ENCODE measurements around the gene ZNF664.

The ZNF664 gene

GRCh38 chr12:123950476-123951349 is 22.3 kb upstream of the ZNF664 start:
- in situ Hi-C loops (cut with MboI; ENCODE audit: low sequenced_read_pairs, unreplicated experiment): no loop called here
- TF ChIP-seq CTCF (IDR thresholded peaks at IDR 0.05; ENCODE audit: borderline replicate concordance, control extremely low read depth, extremely low read depth, insufficient read depth, missing control alignments): no peak

GRCh38 chr12:123951467-123951866 is 21.5 kb upstream of the ZNF664 start:
- no peak for DNase-seq (ENCODE audit: low spot score)
- in situ Hi-C loops (cut with MboI; ENCODE audit: low sequenced_read_pairs, unreplicated experiment): no loop called here
- TF ChIP-seq CTCF (IDR thresholded peaks at IDR 0.05; ENCODE audit: borderline replicate concordance, control extremely low read depth, extremely low read depth, insufficient read depth, missing control alignments): no peak

More at GRCh38 chr12:123950476-123951349, 22.3 kb upstream of the ZNF664 start:
- peak; percentile 24 for DNase-seq (ENCODE audit: low spot score)

- no peak for TF ChIP-seq CTCF (IDR thresholded peaks at IDR 0.05; ENCODE audit: borderline replicate concordance, control extremely low read depth, extremely low read depth, insufficient read depth, missing control alignments)
Measured at GRCh38 chr12:123952037-123952436, 21.0 kb upstream of the ZNF664 start.

GRCh38 chr12:123954647-123955350 is 18.2 kb upstream of the ZNF664 start:
- DNase-seq (ENCODE audit: low spot score): peak; percentile 8

More at GRCh38 chr12:123952037-123952436, 21.0 kb upstream of the ZNF664 start:
- in situ Hi-C loops (cut with MboI; ENCODE audit: low sequenced_read_pairs, unreplicated experiment): no loop called here
- DNase-seq (ENCODE audit: low spot score): no peak

GRCh38 chr12:123956249-123956648 is 16.8 kb upstream of the ZNF664 start:
- DNase-seq (ENCODE audit: low spot score): no peak
- in situ Hi-C loops (cut with MboI; ENCODE audit: low sequenced_read_pairs, unreplicated experiment): no loop called here
- TF ChIP-seq CTCF (IDR thresholded peaks at IDR 0.05; ENCODE audit: borderline replicate concordance, control extremely low read depth, extremely low read depth, insufficient read depth, missing control alignments): no peak

More at GRCh38 chr12:123954647-123955350, 18.2 kb upstream of the ZNF664 start:
- no peak for TF ChIP-seq CTCF (IDR thresholded peaks at IDR 0.05; ENCODE audit: borderline replicate concordance, control extremely low read depth, extremely low read depth, insufficient read depth, missing control alignments)
- in situ Hi-C loops (cut with MboI; ENCODE audit: low sequenced_read_pairs, unreplicated experiment): no loop called here

GRCh38 chr12:123957196-123957595 is 15.8 kb upstream of the ZNF664 start:
- in situ Hi-C loops (cut with MboI; ENCODE audit: low sequenced_read_pairs, unreplicated experiment): no loop called here
- no peak for TF ChIP-seq CTCF (IDR thresholded peaks at IDR 0.05; ENCODE audit: borderline replicate concordance, control extremely low read depth, extremely low read depth, insufficient read depth, missing control alignments)
- no peak for DNase-seq (ENCODE audit: low spot score)

Measured in GM13976 (cell line).